ENCODE results near the gene LGR4. TPM values are rescaled to one million over a fixed set of nuclear protein-coding genes. Genes with fewer than 3 reads are reported as not detected.

The LGR4 gene
- total and polyA plus RNA-seq, 10 of the 15 experiments (the other 5 are each of a cell fraction or from before 2014, with no cell fraction given): under 0.01 to 0.64 (median 0.04) TPM; not detected in 5

GRCh38 chr11:27514076-27514475, 41.5 kb upstream of the LGR4 start:
- WGBS (ENCODE audit: insufficient coverage, insufficient replicate concordance, low lambda C conversion rate, missing lambda C conversion rate): 88% methylated on average over 4 of the region's 4 CpGs
- RAD21 ChIA-PET (ENCODE audit: unreplicated experiment): no interaction called here
- FAIRE-seq (no peak), ATAC-seq (no peak), DNase-seq (ENCODE audit: low read depth, low spot score) (no peak)
- BruUV-seq (replicated peaks): no TSS peak
- H3K4me2 ChIP-seq (ENCODE audit: control insufficient read depth, insufficient read depth): no peak overlapping the region
- no peaks in the 10 kb centered on the region for H3K79me2 ChIP-seq (ENCODE audit: control insufficient read depth, insufficient read depth, low read length)
- H3K4me1 ChIP-seq (ENCODE audit: control insufficient read depth, insufficient read depth, low read length): no peaks in the 10 kb centered on the region
- H4K20me1 ChIP-seq (ENCODE audit: control insufficient read depth, insufficient read depth): no peaks in the 10 kb centered on the region
- no peak overlapping the region for H3K27ac ChIP-seq (ENCODE audit: control insufficient read depth, insufficient read depth)
- intact Hi-C loops (cut with micrococcal nuclease; ENCODE audit: unreplicated experiment) (no loop called here), in situ Hi-C loops (cut with MboI) (no loop called here)
- H2AFZ ChIP-seq (ENCODE audit: control insufficient read depth, low read depth, low read length): no peak overlapping the region
- POLR2A ChIA-PET: no interaction called here
- H3K9me3 ChIP-seq (replicated peaks; ENCODE audit: control insufficient read depth, insufficient read depth, low read length): no peaks in the 10 kb centered on the region
- SMC1A ChIA-PET (ENCODE audit: uncharacterized antibody, unreplicated experiment): interaction anchor here (1.7 kb wide), 1 partner anchor 18 kb away, joined by 7 read pairs; no protein-coding TSS in a partner anchor
- TF ChIP-seq CREB1 (IDR thresholded peaks at IDR 0.05; ENCODE audit: low read depth): no peak
- TF ChIP-seq SMAD5 (IDR thresholded peaks at IDR 0.05; ENCODE audit: low read depth): no peak
- no peak for TF ChIP-seq RB1 (IDR thresholded peaks at IDR 0.05; ENCODE audit: borderline replicate concordance)
- no peak for TF ChIP-seq PML (IDR thresholded peaks at IDR 0.05; ENCODE audit: low read length)
- no peak for TF ChIP-seq RBBP5 (conservative IDR thresholded peaks at IDR 0.05)
- TF ChIP-seq RAD21 (IDR thresholded peaks at IDR 0.05; ENCODE audit: insufficient read depth, low read depth, low read length): no peak
- no peak for TF ChIP-seq HDAC6 (IDR thresholded peaks at IDR 0.05; ENCODE audit: unreplicated experiment)
- no peak for TF ChIP-seq RELA (IDR thresholded peaks at IDR 0.05; ENCODE audit: borderline replicate concordance, partially characterized antibody)
- no peak for TF ChIP-seq TARDBP (IDR thresholded peaks at IDR 0.05; ENCODE audit: borderline replicate concordance)
- TF ChIP-seq SKIL (IDR thresholded peaks at IDR 0.05; ENCODE audit: low read depth, poor library complexity, severe bottlenecking): no peak
- TF ChIP-seq TBL1XR1 (IDR thresholded peaks at IDR 0.05; ENCODE audit: low read depth, low read length): no peak
- TF ChIP-seq ZZZ3 (IDR thresholded peaks at IDR 0.05; ENCODE audit: control insufficient read depth, insufficient read length, low read depth): no peak
- TF ChIP-seq E2F8 (IDR thresholded peaks at IDR 0.05; ENCODE audit: low read depth, partially characterized antibody): no peak
- TF ChIP-seq ZNF217 (IDR thresholded peaks at IDR 0.05): no peak
- TF ChIP-seq NR2F1 (conservative IDR thresholded peaks at IDR 0.05): no peak
- TF ChIP-seq HDAC2 (IDR thresholded peaks at IDR 0.05): no peak
- TF ChIP-seq, protein P1, sequence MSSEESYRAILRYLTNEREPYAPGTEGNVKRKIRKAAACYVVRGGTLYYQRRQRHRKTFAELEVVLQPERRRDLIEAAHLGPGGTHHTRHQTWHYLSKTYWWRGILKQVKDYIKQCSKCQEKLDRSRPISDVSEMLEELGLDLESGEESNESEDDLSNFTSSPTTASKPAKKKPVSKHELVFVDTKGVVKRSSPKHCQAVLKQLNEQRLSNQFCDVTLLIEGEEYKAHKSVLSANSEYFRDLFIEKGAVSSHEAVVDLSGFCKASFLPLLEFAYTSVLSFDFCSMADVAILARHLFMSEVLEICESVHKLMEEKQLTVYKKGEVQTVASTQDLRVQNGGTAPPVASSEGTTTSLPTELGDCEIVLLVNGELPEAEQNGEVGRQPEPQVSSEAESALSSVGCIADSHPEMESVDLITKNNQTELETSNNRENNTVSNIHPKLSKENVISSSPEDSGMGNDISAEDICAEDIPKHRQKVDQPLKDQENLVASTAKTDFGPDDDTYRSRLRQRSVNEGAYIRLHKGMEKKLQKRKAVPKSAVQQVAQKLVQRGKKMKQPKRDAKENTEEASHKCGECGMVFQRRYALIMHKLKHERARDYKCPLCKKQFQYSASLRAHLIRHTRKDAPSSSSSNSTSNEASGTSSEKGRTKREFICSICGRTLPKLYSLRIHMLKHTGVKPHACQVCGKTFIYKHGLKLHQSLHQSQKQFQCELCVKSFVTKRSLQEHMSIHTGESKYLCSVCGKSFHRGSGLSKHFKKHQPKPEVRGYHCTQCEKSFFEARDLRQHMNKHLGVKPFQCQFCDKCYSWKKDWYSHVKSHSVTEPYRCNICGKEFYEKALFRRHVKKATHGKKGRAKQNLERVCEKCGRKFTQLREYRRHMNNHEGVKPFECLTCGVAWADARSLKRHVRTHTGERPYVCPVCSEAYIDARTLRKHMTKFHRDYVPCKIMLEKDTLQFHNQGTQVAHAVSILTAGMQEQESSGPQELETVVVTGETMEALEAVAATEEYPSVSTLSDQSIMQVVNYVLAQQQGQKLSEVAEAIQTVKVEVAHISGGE (CRISPR knock-in tag; IDR thresholded peaks at IDR 0.05): no peak
- TF ChIP-seq BRCA1 (IDR thresholded peaks at IDR 0.05; ENCODE audit: low read depth, low read length): no peak
- no peak for TF ChIP-seq RFX5 (IDR thresholded peaks at IDR 0.05; ENCODE audit: low read depth, low read length)
- TF ChIP-seq NBN (IDR thresholded peaks at IDR 0.05): no peak
- no peaks in the 10 kb centered on the region for H3K36me3 ChIP-seq (ENCODE audit: control insufficient read depth in 2 of 2, insufficient read depth in 2 of 2, low read length in 1 of 2)
- H3K27me3 ChIP-seq (replicated peaks in 1 of 2; ENCODE audit: control insufficient read depth in 2 of 2, insufficient read depth in 2 of 2, low read length in 1 of 2): no peaks in the 10 kb centered on the region; a peak in 1 of 4 replicates
- H3K9ac ChIP-seq (ENCODE audit: control insufficient read depth, insufficient read depth, low read length): no peak overlapping the region
- CTCF ChIA-PET: no interaction called here
- no peak overlapping the region for H3K4me3 ChIP-seq

All from GM12878 (cell line).